ENCODE results near the gene ETV4. TPM values are rescaled to one million over a fixed set of nuclear protein-coding genes. Genes with fewer than 3 reads are reported as not detected.

The ETV4 gene
- total and polyA plus RNA-seq, 2 of the 13 experiments (the other 11 are each of a cell fraction or from before 2014, with no cell fraction given) = 128 to 330 TPM

DNA sequence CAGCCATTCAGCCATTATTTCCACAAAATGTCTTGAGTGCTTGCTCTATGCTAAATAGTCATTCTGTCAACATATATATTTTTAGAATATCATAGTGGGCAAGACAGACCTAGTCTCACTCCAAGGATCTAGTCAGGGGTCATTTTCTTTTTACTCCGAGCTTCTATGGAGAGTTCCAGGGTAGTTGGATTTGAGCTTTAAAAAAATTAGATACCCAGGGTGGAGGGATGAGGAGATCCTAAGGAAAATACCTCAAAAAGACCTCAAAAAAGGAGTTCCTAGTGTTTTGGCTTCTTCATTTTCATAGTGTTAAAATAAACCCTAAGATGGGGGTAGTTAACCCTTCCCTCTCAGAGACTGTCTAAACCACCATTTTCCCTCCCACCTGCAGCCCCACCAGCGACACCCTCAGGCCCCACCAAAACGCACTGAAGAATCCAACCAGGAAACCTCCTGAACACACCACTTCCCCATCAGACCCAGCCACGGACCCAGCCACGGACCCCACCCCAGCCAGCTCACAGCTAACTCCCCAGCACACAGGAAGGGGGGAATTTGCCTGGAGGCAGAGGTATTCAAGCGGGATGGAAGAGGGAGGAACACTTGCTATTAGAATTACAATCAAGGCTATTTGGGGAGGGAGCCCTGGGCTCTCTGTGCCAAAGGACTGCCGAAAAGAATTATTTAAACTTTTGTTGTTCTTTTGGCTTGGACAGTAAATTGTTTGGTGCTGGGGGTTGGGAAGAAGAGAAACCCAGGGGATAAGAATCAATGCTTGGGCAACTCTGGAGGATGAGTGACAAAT, 2.2 kb downstream of the ETV4 start (continued):
- TF ChIP-seq, protein P1, sequence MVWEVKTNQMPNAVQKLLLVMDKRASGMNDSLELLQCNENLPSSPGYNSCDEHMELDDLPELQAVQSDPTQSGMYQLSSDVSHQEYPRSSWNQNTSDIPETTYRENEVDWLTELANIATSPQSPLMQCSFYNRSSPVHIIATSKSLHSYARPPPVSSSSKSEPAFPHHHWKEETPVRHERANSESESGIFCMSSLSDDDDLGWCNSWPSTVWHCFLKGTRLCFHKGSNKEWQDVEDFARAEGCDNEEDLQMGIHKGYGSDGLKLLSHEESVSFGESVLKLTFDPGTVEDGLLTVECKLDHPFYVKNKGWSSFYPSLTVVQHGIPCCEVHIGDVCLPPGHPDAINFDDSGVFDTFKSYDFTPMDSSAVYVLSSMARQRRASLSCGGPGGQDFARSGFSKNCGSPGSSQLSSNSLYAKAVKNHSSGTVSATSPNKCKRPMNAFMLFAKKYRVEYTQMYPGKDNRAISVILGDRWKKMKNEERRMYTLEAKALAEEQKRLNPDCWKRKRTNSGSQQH (CRISPR knock-in tag; IDR thresholded peaks at IDR 0.05; ENCODE audit: low read depth) = 0 out of 2 replicates have a peak, but pooled peaks have one; percentile 7
- TF ChIP-seq ATF7-NPFF (CRISPR knock-in tag; IDR thresholded peaks at IDR 0.05; ENCODE audit: low read depth) (peak; percentile 69), CC2D1A (CRISPR knock-in tag; IDR thresholded peaks at IDR 0.05) (0 out of 2 replicates have a peak, but pooled peaks have one; percentile 72), REXO4 (CRISPR knock-in tag; IDR thresholded peaks at IDR 0.05; ENCODE audit: borderline replicate concordance) (0 out of 2 replicates have a peak, but pooled peaks have one; percentile 48), ZNF737 (CRISPR knock-in tag; IDR thresholded peaks at IDR 0.05; ENCODE audit: borderline replicate concordance) (no peak), ZFAT (CRISPR knock-in tag; conservative IDR thresholded peaks at IDR 0.05) (no peak), ZNF572 (CRISPR knock-in tag; IDR thresholded peaks at IDR 0.05) (0 out of 2 replicates have a peak, but pooled peaks have one; percentile 70), ZNF557 (CRISPR knock-in tag; IDR thresholded peaks at IDR 0.05) (no peak), CEBPG (CRISPR knock-in tag; IDR thresholded peaks at IDR 0.05) (no peak), TCF12 (IDR thresholded peaks at IDR 0.05) (no peak), TCF12 (CRISPR knock-in tag; IDR thresholded peaks at IDR 0.05) (0 out of 2 replicates have a peak, but pooled peaks have one; percentile 65), ZBTB1 (CRISPR knock-in tag; IDR thresholded peaks at IDR 0.05; ENCODE audit: borderline replicate concordance) (no peak), CHCHD3 (CRISPR knock-in tag; IDR thresholded peaks at IDR 0.05) (no peak), U2AF1 (optimal IDR thresholded peaks at IDR 0.05; ENCODE audit: low read depth, low read length) (no peak), ZNF782 (CRISPR knock-in tag; IDR thresholded peaks at IDR 0.05; ENCODE audit: borderline replicate concordance) (no peak), BORCS8-MEF2B (CRISPR knock-in tag; IDR thresholded peaks at IDR 0.05) (peak; percentile 32; the same call in 1 of the 2 replicates), ATAD3A (CRISPR knock-in tag; IDR thresholded peaks at IDR 0.05) (no peak), FOXK2 (IDR thresholded peaks at IDR 0.05) (no peak)
- TF ChIP-seq, protein P2, sequence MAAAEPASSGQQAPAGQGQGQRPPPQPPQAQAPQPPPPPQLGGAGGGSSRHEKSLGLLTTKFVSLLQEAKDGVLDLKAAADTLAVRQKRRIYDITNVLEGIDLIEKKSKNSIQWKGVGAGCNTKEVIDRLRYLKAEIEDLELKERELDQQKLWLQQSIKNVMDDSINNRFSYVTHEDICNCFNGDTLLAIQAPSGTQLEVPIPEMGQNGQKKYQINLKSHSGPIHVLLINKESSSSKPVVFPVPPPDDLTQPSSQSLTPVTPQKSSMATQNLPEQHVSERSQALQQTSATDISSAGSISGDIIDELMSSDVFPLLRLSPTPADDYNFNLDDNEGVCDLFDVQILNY (CRISPR knock-in tag; conservative IDR thresholded peaks at IDR 0.05) = no peak
- TF ChIP-seq, protein P3, sequence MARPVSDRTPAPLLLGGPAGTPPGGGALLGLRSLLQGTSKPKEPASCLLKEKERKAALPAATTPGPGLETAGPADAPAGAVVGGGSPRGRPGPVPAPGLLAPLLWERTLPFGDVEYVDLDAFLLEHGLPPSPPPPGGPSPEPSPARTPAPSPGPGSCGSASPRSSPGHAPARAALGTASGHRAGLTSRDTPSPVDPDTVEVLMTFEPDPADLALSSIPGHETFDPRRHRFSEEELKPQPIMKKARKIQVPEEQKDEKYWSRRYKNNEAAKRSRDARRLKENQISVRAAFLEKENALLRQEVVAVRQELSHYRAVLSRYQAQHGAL (CRISPR knock-in tag; IDR thresholded peaks at IDR 0.05; ENCODE audit: not compliant biosample characterization) = no peak
- TF ChIP-seq, protein P4, sequence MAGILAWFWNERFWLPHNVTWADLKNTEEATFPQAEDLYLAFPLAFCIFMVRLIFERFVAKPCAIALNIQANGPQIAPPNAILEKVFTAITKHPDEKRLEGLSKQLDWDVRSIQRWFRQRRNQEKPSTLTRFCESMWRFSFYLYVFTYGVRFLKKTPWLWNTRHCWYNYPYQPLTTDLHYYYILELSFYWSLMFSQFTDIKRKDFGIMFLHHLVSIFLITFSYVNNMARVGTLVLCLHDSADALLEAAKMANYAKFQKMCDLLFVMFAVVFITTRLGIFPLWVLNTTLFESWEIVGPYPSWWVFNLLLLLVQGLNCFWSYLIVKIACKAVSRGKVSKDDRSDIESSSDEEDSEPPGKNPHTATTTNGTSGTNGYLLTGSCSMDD (CRISPR knock-in tag; IDR thresholded peaks at IDR 0.05) = no peak
- TF ChIP-seq, protein P5, sequence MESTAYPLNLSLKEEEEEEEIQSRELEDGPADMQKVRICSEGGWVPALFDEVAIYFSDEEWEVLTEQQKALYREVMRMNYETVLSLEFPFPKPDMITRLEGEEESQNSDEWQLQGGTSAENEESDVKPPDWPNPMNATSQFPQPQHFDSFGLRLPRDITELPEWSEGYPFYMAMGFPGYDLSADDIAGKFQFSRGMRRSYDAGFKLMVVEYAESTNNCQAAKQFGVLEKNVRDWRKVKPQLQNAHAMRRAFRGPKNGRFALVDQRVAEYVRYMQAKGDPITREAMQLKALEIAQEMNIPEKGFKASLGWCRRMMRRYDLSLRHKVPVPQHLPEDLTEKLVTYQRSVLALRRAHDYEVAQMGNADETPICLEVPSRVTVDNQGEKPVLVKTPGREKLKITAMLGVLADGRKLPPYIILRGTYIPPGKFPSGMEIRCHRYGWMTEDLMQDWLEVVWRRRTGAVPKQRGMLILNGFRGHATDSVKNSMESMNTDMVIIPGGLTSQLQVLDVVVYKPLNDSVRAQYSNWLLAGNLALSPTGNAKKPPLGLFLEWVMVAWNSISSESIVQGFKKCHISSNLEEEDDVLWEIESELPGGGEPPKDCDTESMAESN (CRISPR knock-in tag; conservative IDR thresholded peaks at IDR 0.05) = peak; percentile 36; the same call in 1 of the 2 replicates
- TF ChIP-seq, protein P6, sequence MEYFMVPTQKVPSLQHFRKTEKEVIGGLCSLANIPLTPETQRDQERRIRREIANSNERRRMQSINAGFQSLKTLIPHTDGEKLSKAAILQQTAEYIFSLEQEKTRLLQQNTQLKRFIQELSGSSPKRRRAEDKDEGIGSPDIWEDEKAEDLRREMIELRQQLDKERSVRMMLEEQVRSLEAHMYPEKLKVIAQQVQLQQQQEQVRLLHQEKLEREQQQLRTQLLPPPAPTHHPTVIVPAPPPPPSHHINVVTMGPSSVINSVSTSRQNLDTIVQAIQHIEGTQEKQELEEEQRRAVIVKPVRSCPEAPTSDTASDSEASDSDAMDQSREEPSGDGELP (IDR thresholded peaks at IDR 0.05; ENCODE audit: borderline replicate concordance, low read depth) = no peak
